ENCODE results near the gene B4GALT1.
A peak's percentile ranks its signal among the peaks of the same experiment; 100 is the strongest.
"Not testable (repeated sequence)": the region's sequence is repeated elsewhere in the genome, so short reads cannot be mapped to it uniquely, and the experiment has no call there.

B4GALT1 gene

GRCh38 chr9:33161011-33161588, 6.0 kb downstream of the B4GALT1 start:
- peak; percentile 39 for DNase-seq

DNA sequence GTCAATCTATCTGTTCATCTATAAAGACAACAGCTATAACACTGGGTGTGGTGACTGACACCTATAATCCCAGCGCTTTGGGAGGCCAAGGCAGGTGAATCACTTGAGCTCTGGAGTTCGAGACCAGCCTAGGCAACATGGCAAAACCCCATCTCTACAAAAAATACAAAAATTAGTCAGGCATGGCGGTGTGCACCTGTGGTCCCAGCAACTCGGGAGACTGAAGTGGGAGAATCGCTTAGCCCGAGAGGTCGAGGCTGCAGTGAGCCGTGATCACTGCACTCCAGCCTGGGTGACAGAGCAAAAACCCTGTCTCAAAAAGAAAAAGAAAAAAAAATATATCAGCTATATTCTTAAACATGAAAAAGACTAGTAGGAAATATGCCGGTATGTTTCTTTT, 6.7 kb downstream of the B4GALT1 start:
- not testable (repeated sequence) for DNase-seq

DNA sequence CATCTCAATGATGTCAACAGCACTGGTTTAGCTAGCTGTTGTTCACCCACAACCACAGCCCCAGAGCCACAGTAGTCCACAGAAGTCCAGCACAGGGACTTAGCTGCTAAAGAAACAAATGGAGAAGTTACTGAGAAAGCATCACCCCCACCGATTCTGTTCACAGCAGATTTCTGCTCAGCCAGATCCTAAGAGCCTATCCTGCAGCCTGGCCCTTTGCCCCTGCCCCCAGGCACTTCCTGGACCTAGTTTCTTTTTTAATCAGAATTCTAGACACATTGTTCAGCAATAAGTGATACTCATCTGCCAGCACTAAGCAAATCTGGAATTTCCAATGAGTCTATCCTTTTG, 7.4 kb downstream of the B4GALT1 start:
- peak; percentile 56 for DNase-seq

GRCh38 chr9:33158843-33159776, 8.0 kb downstream of the B4GALT1 start:
- DNase-seq = peak; percentile 39

GRCh38 chr9:33157960-33158842, 8.9 kb downstream of the B4GALT1 start:
- DNase-seq = no peak

DNA sequence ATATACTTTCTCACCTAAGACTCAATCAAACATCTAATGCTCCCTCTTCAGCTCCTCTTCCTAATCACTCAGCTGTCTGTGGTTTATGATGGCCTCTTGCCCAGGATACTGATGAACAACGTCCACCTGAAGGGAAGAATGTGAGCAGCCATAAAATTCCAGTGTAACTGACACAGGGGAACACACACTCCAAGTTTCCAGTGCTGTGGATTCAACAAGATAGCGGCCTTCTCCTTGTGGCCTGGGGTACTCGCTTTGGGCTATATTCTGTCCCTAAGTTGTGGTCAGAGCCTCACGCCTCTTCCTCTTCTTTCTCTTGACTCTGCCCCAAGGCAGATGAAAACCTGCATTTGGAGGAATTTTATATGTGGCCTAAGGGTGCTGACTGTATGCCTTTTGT, 11.7 kb downstream of the B4GALT1 start:
- no peak for DNase-seq

DNA sequence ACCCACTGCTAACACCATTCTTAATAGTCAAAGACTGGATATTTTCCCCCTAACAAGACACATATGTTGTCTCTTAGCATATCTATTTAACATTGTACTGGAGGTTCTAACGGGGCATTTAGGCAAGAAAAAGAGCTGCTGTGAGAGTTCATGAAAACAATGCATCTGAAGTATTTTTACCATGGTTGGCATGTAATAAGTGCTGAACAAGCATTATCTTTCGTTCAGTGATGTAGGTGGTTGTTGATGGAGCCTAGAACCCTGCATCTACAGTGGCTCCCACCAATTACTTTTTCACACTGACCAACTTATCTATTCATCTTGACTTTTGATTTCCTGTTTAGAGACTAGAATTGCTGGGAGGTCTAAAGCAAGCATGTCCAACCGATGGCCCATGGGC, 12.8 kb downstream of the B4GALT1 start:
- no peak for DNase-seq

GRCh38 chr9:33153666-33154065, 13.5 kb downstream of the B4GALT1 start:
- no peak for DNase-seq

DNA sequence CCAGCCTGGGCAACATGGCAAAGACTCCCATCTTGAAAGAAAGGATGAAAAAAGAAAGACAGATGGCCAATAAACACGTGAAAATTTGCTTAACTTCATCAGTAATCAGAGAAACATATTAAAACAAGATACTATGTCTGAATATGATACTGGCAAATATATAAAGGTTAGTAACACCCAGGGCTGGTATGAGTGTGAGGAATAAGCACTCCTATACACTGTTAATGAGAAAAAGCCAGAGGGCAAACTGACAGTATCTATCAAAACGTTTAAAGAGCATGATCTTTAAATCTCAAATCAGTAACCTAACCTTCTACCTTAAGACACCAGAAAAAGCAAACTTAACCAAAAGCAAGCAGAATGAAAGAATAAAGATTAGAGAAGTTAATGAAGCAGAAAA, 14.1 kb downstream of the B4GALT1 start:
- no peak for DNase-seq

- no peak for DNase-seq
Measured at GRCh38 chr9:33151601-33152000, 15.5 kb downstream of the B4GALT1 start.

DNA sequence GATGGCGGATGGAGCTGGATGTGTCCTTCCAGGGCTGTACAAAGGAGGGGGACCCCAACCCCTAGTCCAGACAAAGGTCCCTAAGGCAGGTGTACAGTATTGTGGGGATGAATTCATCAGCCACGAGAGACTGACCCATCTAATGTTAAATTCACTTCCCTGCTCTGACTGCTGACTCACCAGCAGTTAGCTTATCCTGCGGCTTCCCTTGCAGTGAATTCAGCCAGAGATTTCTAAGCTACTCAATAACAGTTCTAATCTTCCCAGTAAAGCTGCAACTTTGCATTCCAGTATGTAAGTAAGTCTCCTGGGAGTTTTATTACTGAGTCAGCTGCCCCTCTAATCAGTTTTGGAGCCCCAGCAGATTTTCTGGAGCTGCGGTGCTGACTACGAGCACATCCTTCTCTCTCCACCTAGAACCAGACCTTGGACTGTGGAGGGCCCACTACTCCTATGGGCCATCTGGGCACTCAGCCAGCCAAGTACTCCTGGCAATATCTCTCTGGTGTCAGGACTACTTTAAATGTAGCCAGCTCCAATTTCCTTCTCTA, 16.1 kb downstream of the B4GALT1 start:
- DNase-seq = no peak

GRCh38 chr9:33148367-33149014, 18.6 kb downstream of the B4GALT1 start:
- DNase-seq = no peak

- DNase-seq = no peak
Measured at GRCh38 chr9:33147416-33148169, 19.5 kb downstream of the B4GALT1 start.

GRCh38 chr9:33146298-33146697, 20.8 kb downstream of the B4GALT1 start:
- no peak for DNase-seq

- DNase-seq = no peak
Measured at GRCh38 chr9:33144551-33144950, 22.6 kb downstream of the B4GALT1 start.

- DNase-seq = no peak
Measured at GRCh38 chr9:33143241-33143661, 23.9 kb downstream of the B4GALT1 start.

DNA sequence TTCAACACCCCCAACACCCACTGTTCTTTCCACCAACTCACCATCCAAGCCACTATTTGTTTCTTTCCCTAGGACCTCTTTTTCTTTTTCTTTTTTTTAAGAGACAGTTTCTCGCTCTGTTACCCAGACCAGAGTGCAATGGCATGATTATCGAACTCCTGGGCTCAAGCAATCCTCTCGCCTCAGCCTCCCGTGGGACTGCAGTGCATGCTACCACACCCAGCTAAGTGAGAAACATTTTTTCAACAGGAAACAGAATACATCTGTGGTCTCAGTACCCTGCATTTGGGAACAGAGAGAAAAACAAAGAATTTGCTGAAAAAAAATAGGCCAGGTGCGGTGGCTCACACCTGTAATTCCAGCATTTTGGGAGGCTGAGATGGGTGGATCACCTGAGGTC, 24.6 kb downstream of the B4GALT1 start:
- no peak for DNase-seq

DNA sequence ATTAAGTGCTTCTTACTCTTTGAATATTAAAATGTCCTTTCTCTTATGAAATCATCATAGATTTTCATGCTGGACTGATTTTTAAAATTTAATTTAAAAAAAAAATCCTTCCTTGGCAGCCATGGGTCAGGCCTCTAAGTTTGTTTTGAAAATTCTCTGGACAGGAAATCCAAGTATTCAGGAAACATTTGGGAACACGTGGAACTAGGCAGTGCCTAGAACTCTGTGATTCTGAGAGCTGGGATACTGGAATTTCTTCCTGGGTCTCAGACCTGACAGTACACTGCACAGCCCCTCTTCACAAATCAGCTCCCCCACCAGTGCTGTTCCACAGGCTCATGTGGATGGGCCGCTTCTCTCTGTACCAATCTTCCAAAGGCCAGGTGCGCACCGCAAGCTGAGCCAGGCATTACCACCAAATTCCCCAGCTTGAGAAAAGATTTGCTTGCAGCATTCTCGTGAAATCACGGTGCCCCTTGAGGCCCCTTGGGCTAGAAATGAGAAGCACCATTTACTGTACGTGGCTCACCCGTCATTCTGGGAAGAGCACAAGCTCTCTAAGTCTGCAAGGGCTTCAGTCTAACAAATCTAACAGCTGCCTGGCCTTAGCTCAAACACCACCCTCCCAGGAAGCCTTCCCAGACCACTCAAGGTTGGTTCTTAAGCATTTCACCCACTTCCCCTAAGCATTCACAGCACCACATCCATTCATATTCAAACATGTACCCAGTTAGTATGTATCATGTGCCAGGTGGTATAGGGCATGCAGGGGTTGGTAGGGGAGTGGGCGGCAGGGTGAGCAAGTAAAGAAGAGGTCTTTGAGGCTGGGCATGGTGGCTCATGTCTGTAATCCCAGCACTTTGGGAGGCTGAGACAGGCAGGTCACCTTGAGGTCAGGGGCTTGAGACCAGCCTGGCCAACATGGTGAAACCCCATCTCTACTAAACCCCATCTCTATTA, 26.5 kb downstream of the B4GALT1 start:
- no peak for DNase-seq

DNA sequence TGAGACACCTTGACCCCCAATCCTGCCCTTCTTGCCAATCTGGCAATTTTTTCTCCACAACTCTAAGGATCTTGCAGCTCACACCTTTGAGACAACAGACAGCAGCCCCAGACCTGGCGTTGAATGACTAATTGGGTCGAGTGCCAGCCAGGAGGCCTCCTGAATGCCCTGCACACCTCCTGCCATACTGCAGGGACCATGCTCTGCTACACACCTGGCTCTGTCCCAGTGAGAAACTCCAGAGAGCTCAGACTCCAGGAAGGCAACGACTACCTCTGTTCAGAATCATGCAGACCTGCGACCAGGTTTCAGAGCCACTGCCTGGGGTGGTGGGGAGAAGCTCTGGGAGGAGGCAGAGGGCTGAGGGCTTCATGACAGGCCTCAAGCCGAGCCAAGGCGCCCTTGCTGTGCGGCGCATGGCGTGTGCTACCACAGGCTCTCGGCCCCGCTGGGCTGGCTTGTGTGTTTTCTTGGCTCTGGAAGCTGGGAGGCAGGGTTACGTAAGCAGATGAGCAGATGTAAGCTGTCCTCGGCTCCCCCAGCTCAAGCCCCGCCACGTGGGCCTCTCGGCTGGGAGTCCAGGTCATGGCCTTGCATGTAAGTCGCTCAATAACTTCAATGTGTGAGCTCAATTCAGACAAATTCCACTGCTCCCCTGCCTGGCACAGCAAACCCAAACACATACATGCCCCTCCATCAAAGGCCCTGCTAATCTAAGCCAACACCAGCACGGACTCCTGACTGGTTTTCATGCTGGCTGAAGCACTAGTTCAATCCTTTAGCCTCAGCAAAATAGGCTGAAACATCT, 27.5 kb downstream of the B4GALT1 start:
- DNase-seq = no peak

DNA sequence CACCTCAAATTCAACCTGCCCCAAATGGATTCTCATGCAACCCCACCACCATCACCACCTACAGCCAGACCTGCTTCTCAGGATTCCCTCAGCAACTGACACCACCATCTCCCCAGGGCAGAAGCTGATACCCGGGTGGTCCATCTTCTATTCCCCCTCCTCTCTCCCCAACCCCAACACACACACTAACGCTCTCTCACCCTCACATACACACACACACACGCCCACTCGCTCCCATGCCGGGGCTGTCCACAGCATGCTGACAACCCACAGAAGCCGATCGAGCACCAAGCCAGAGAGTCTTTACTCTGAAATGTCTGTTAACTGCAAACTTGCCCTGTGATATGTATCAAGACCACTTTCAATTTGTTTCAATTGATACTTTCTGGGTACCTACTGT, 28.4 kb downstream of the B4GALT1 start:
- no peak for DNase-seq

Measured in T-helper 9 cell (primary cell).